K562 (cell line): ENCODE data around the gene B3GALT6. TPM values are rescaled to one million over a fixed set of nuclear protein-coding genes. Genes with fewer than 3 reads are reported as not detected.

Experiments used
- CGGBP1 ChIP-seq: fragments of 250-450 bp; sonication (Bioruptor Pico); IDR thresholded peaks from 2 replicates; pipeline ENCODE4 v1.9.0; 2021; ENCODE audit warnings: mild to moderate bottlenecking
- DLX4 ChIP-seq: fragments of 250-450 bp; sonication (Bioruptor Pico); IDR thresholded peaks from 2 replicates; pipeline ENCODE4 v1.6.1; 2021; ENCODE audit warnings: mild to moderate bottlenecking
- FOXO4 ChIP-seq: fragments of 450-650 bp; formaldehyde crosslinking; IDR thresholded peaks from 2 replicates; pipeline ENCODE4 v1.4.0; 2020; ENCODE audit warnings: mild to moderate bottlenecking, moderate library complexity
- HSF4 ChIP-seq: fragments of 250-450 bp; sonication (Bioruptor Pico); IDR thresholded peaks from 2 replicates; pipeline ENCODE4 v2.1.2; 2022; ENCODE audit warnings: mild to moderate bottlenecking, moderate library complexity, borderline replicate concordance
- L3MBTL2 ChIP-seq: fragments of 450-650 bp; IDR thresholded peaks from 2 replicates; pipeline ENCODE4 v1.6.1; 2016; ENCODE audit warnings: mild to moderate bottlenecking, moderate library complexity
- MBD1 ChIP-seq: fragments of 250-450 bp; sonication (Bioruptor Pico); IDR thresholded peaks from 2 replicates; pipeline ENCODE4 v1.8.0; 2022; ENCODE audit warnings: inconsistent platforms
- MGA ChIP-seq: fragments of 450-650 bp; IDR thresholded peaks from 2 replicates; pipeline ENCODE4 v1.6.1; 2016; ENCODE audit warnings: mild to moderate bottlenecking, moderate library complexity
- NCOA2 ChIP-seq, 2 experiments: fragments of 450-650 bp; IDR thresholded peaks; 2 replicates each; pipeline ENCODE4 v1.6.1; 2018; ENCODE audit warnings: mild to moderate bottlenecking in 2 of 2, moderate library complexity in 1 of 2; ENCODE audit not compliant: partially characterized antibody in 2 of 2
- NR4A1 ChIP-seq, 2 experiments: fragments of 250-450 bp in 1 of 2; fragments of 450-650 bp in 1 of 2; sonication (Bioruptor Pico) in 1 of 2; IDR thresholded peaks; 2 replicates each; pipeline versions ENCODE4 v1.4.0 to v1.6.1; 2016 to 2020; ENCODE audit warnings: mild to moderate bottlenecking in 2 of 2, missing compliant biosample characterization in 1 of 2, missing genetic modification characterization in 1 of 2, moderate library complexity in 1 of 2
- SAFB2 ChIP-seq: fragments of 200-400 bp; formaldehyde crosslinking; IDR thresholded peaks from 2 replicates; pipeline ENCODE4 v1.6.1; 2018; ENCODE audit warnings: borderline replicate concordance, low read length, low read depth, moderate library complexity; ENCODE audit not compliant: severe bottlenecking
- SMARCE1 ChIP-seq: fragments of 450-650 bp; IDR thresholded peaks from 2 replicates; pipeline ENCODE4 v1.7.1; 2016; ENCODE audit warnings: mild to moderate bottlenecking
- polyA plus RNA-seq, 8 experiments: library from polyadenylated mRNA; depleted of rRNA in 4 of 8; stranded (reverse) in 5 of 8; unstranded in 3 of 8; fragments of >200 nt; fragmentation: Nextera tagmentation in 2 of 8; fragmentation: Illumina TruSeq in 1 of 8; extraction: Ambion mirVana in 2 of 8; extraction: Trizol in 1 of 8; gene quantifications; 2 replicates each; pipeline versions ENCODE4 v1.2.1 to v1.2.3, GENCODE V29; 2011 to 2014; ENCODE audit warnings: inconsistent platforms in 1 of 8, missing spikeins in 1 of 8
- total RNA-seq, 7 experiments: library from RNA; depleted of rRNA in 6 of 7; stranded (reverse); fragments of >200 nt in 6 of 7; fragmentation: Illumina TruSeq in 2 of 7; extraction: Trizol in 2 of 7; gene quantifications; 2 replicates each; pipeline versions ENCODE4 v1.2.1 to v1.2.3, GENCODE V29; 2011 to 2021; ENCODE audit warnings: low replicate concordance in 1 of 7

Gene B3GALT6
- total and polyA plus RNA-seq, 9 of the 15 experiments (the other 6 are each of a cell fraction or from before 2014, with no cell fraction given), result 0.68 to 29.8 (median 9.9) TPM

- TF ChIP-seq MBD1 (CRISPR knock-in tag) (no peak), MGA (peak; percentile 87), DLX4 (CRISPR knock-in tag) (no peak), HSF4 (CRISPR knock-in tag) (no peak), SAFB2 (no peak), L3MBTL2 (peak; percentile 93), NCOA2 (IDR thresholded peaks at IDR 0.05; ENCODE audit: partially characterized antibody in 2 of 2) (no peak), CGGBP1 (no peak), FOXO4 (no peak), SMARCE1 (peak; percentile 68; the same call in 1 of the 2 replicates), NR4A1 (CRISPR knock-in tag; IDR thresholded peaks at IDR 0.05) (no peak), NR4A1 (tag; IDR thresholded peaks at IDR 0.05) (0 out of 2 replicates have a peak, but pooled peaks have one; percentile 59)
These were observed 46.8 kb upstream of the B3GALT6 start (continued) for GRCh38 chr1:1185101-1185765.
